HuH-7 (cell line): Measurements from ENCODE around the gene CD274.
"Not testable (repeated sequence)": the region's sequence is repeated elsewhere in the genome, so short reads cannot be mapped to it uniquely, and the experiment has no call there.

ENCODE experiments used
- DNase-seq: peaks from one replicate; pipeline ENCODE4 v3.0.0; 2011; ENCODE audit warnings: low spot score

The CD274 gene

DNA sequence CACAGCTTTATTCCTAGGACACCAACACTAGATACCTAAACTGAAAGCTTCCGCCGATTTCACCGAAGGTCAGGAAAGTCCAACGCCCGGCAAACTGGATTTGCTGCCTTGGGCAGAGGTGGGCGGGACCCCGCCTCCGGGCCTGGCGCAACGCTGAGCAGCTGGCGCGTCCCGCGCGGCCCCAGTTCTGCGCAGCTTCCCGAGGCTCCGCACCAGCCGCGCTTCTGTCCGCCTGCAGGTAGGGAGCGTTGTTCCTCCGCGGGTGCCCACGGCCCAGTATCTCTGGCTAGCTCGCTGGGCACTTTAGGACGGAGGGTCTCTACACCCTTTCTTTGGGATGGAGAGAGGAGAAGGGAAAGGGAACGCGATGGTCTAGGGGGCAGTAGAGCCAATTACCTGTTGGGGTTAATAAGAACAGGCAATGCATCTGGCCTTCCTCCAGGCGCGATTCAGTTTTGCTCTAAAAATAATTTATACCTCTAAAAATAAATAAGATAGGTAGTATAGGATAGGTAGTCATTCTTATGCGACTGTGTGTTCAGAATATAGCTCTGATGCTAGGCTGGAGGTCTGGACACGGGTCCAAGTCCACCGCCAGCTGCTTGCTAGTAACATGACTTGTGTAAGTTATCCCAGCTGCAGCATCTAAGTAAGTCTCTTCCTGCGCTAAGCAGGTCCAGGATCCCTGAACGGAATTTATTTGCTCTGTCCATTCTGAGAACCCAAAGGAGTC, at the start of gene CD274:
CD274 (plus strand) TSS at position 184 of the 733 bp plus-strand sequence. CDS start 5,572 bp downstream, outside the sequence.
- peak; percentile 61 for DNase-seq

GRCh38 chr9:5402217-5402616, 48.1 kb upstream of the CD274 start:
- no peak for DNase-seq

GRCh38 chr9:5408596-5408995, 41.7 kb upstream of the CD274 start:
- DNase-seq: no peak

DNA sequence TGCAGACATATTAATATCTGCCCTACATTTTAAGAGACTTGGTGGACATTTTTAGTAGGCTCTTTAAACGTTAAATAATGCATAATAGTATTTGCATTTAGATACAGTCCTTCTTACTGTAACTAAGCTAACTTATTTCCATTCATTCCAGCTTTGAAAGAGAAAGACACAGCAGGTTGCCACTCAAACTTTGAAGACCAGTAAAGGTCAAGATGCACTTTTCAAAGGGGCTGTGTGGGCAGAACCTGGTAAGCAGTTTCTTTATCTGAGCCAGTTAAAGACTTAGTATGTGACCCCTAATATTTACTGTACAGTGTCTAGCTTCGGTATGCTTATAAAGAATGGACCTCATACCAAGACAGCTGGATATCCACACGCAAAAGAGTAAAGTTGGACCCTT, 33.4 kb upstream of the CD274 start:
- DNase-seq: no peak

- DNase-seq: no peak
These were observed 31.9 kb upstream of the CD274 start for GRCh38 chr9:5418481-5418880.

DNA sequence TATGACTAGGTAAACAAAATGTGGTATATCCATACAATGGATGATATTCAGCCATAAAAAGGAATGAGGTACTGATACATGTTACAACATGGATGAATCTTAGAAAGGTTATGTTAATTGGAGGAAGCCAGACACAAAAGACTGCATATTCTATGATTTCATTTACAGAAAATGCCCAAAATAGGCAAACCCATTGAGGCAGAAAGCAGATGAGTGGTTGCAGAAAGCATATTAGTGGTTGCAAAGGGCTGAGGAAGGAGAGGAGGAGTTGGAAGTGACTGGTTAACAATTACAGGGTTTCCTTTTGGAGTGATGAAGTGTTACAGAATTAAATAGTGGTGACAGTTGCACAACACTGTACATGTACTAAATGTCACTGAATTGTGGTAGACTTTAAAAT, 30.4 kb upstream of the CD274 start:
- no peak for DNase-seq

- no peak for DNase-seq
These were observed 29.2 kb upstream of the CD274 start for GRCh38 chr9:5421163-5421562.

- no peak for DNase-seq
These were observed 28.1 kb upstream of the CD274 start for GRCh38 chr9:5422276-5422675.

GRCh38 chr9:5425006-5425628, 25.2 kb upstream of the CD274 start:
- DNase-seq: peak; percentile 31

GRCh38 chr9:5427005-5427404, 23.3 kb upstream of the CD274 start:
- no peak for DNase-seq

DNA sequence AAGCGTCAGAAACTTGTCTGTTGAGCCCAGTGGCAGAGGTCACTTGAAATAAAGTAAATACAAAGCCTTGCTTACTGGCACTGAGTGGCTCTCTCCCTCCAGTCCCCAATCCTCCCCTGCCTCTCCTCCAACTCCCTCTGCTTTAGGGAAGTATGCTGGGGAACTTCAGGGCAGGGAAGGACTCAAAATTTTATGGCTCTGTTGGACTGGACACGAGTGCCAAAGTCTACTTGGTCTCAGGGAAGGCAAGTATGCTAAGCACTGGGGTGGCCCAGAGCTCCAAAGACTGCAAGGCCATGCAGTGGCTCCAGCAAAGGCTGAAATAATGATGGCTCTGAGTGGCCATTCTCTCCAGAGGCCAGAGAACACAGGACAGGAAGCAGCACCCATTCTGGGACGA, 22.2 kb upstream of the CD274 start:
- no peak for DNase-seq

DNA sequence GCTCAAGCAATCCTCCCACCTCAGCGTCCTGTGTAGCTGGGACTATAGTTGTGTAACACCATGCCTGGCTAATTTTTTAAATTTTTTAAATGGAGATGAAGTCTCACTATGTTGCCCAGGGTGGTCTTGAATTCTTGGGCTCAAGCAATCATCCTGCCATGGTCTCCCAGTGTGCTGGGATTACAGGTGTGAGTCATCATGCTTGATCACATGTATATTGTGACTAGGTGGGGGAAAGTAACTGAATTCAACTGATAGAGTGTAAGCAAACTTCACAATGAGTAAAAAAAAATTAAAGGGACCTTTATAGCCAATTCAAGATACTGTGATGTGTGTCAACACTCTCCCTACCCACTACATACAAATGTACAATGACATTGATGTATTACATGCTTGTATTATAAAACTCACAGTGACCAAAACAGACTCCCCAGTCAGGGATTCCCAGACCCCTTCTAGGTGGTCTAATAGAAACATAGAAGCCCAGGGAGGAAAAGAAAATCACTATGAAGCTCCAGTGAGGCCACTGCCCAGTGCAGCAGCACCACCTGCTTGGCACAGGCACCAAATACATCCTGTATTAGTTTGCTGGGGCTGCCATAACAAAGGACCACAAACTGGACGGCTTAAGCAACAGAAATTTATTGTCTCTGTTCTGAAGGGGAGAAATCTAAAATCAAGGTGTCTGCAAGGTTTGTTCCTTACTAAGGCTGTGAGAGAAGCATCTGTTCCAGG, 21.4 kb upstream of the CD274 start:
- no peak for DNase-seq

- no peak for DNase-seq
These were observed 20.3 kb upstream of the CD274 start for GRCh38 chr9:5429873-5430564.

DNA sequence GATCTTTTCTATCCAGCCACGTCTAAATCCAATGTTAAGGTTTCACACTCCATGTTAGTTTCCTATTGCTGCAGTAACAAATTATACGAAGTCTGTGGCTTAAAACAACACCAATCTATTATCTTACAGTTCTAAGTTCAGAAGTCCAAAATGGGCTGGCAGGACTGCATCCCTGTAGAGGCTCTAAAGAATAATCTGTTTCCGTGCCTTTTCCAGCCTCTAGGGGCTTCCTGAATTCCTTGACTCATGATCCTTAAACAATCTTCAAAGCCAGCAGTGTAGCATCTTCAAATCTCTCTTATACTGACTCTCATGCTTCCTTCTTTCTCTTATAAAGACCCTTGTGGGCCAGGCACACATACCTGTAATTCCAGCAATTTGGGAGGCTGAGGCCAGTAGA, 19.4 kb upstream of the CD274 start:
- DNase-seq: no peak

DNA sequence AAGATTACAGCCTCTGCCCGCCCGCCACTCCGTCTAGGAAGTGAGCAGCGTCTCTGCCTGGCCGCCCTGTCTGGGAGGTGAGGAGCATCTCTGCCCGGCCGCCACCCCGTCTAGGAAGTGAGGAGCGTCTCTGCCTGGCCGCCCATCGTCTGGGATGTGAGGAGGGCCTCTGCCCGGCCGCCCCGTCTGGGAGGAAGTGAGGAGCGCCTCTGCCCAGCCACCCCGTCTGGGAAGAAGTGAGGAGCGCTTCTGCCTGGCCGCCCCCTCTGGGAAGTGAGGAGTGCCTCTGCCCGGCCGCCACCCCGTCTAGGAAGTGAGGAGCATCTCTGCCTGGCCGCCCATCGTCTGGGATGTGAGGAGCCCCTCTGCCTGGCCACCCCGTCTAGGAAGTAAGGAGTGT, 17.5 kb upstream of the CD274 start:
- DNase-seq: not testable (repeated sequence)

GRCh38 chr9:5433328-5433727, 17.0 kb upstream of the CD274 start:
- not testable (repeated sequence) for DNase-seq

GRCh38 chr9:5433841-5434810, 16.2 kb upstream of the CD274 start:
- not testable (repeated sequence) for DNase-seq

DNA sequence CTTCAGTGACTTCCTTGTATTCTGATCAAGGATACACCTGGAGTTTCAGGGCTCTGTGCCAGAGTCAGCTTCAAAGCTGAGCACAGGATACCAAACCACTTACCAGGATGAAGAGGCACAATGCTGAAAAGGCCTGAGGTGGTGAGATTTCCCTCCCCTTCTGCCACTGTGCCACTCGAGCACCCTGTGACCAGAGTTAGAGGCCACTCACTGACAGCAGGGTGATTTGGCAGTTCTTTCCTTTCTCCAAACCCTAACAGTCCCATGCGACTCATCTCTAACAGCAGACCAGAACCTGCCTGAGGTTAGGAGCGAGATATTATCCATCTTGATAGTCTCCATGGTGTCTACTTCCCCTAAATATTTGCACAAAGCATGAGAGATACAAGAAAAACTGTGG, 14.4 kb upstream of the CD274 start:
- no peak for DNase-seq

DNA sequence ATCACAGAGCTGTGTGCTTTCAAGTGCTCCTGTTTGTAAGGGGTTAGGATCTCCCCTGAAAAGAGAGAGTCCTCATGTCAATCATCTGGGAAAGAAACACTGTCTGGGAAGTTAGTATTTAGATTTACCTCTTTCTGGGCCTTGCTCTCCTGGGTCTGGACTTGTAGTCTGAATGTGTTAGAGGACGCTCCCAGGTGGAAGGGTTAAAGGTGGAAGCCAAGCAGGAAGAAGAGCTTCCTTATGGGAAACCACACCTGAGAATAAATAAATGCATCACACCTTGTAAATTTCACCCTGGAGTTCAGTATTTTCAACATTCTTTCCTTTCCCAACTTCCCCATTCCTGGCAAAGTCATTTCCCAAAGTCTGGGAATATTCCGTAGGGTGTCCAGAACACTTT, 13.9 kb upstream of the CD274 start:
- DNase-seq: no peak

DNA sequence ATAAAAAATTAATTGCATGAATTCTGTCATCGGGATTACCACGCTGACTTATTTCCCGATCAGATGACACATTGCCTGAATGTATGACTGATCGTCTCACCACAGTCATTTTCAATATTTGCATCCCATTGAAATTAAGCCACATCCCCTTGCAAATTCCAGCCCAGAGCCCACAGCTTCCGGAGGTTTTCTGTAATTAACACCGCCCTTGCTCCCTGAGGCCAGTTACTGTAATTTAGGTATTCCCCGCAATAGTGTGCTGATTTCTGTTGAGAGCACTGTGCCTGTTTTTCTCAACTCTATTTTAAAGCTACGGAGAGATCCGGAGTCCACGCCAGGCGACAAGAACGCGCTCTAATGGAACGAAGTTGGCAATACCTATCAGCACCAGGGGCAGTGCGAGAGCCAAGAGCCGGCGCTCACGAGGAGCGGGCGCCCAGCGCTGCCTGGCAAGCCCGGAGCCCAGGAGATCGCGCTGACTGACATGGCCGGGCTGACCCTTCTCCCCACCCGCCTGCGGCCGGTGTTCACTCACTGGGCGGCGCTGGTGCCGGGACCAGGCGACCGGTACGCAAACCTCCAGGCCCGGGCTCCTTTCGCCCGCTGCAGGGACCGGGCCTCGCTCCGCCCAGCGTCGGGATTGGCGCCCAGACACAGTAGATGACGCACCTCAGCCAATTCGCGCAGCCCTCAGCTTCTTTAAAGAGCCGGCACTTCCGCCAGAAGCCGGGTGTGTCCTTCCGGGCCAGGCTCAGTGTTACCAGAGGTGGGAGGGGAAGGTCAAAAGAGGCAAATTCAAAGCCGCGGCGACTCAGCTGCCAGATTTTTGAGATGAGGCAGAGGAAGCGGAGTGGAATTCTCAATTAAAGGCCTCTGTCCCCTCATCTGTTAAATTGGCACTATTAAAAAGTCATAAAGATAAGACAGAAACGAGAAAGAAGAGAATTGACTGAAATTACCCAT, 12.8 kb upstream of the CD274 start, which contains the start of gene PLGRKT:
PLGRKT (minus strand) TSS at position 672 of the 963 bp plus-strand sequence. CDS start 5,948 bp downstream, outside the sequence.
- DNase-seq: peak; percentile 78
